ENCODE data around the gene ANKRD55. TPM values are rescaled to one million over a fixed set of nuclear protein-coding genes. Genes with fewer than 3 reads are reported as not detected.
A peak's percentile ranks its signal among the peaks of the same experiment; 100 is the strongest.

ANKRD55 gene
- total RNA-seq, 1 donor from 2014 or later, result not detected

GRCh38 chr5:56142614-56143372 lies 90.3 kb downstream of the ANKRD55 start:
- Mint-ChIP-seq H3K4me1 (no peaks in the 10 kb centered on the region), H3K9me3 (no peaks in the 10 kb centered on the region), H3K36me3 (no peaks in the 10 kb centered on the region), H3K4me3 (no peak overlapping the region), H3K27me3 (ENCODE audit: insufficient read depth, low read depth) (no peaks in the 10 kb centered on the region), H3K27ac (no peak overlapping the region)
- Histone ChIP-seq H3F3A (ENCODE audit: low read depth) (no peaks in the 10 kb centered on the region), H3K9me3 (ENCODE audit: low read depth) (no peaks in the 10 kb centered on the region), H3K9ac (no peak overlapping the region), H3K4me2 (no peak overlapping the region), H3K4me1 (no peaks in the 10 kb centered on the region), H4K20me1 (ENCODE audit: low read depth) (no peaks in the 10 kb centered on the region), H3K36me3 (no peaks in the 10 kb centered on the region), H3K27me3 (no peaks in the 10 kb centered on the region), H3K27ac (no peak overlapping the region), H3K79me2 (ENCODE audit: low read depth) (no peaks in the 10 kb centered on the region), H3K4me3 (no peak overlapping the region), H2AFZ (replicated peaks) (no peak overlapping the region)
- TF ChIP-seq EZH2phosphoT487 (IDR thresholded peaks at IDR 0.05) (no peak), EZH2 (IDR thresholded peaks at IDR 0.05) (no peak)
- DNase-seq (ENCODE audit: low spot score), result no peak

GRCh38 chr5:56142233-56142613 lies 90.9 kb downstream of the ANKRD55 start:
- Mint-ChIP-seq H3K4me1 (no peaks in the 10 kb centered on the region), H3K27me3 (ENCODE audit: insufficient read depth, low read depth) (no peaks in the 10 kb centered on the region), H3K4me3 (no peak overlapping the region), H3K36me3 (no peaks in the 10 kb centered on the region), H3K27ac (no peak overlapping the region), H3K9me3 (no peaks in the 10 kb centered on the region)
- peak; percentile 8 for DNase-seq (ENCODE audit: low spot score)
- Histone ChIP-seq H2AFZ (replicated peaks) (no peak overlapping the region), H3K27ac (no peak overlapping the region), H3F3A (ENCODE audit: low read depth) (no peaks in the 10 kb centered on the region), H3K4me1 (no peaks in the 10 kb centered on the region), H3K27me3 (no peaks in the 10 kb centered on the region), H3K4me3 (no peak overlapping the region), H4K20me1 (ENCODE audit: low read depth) (no peaks in the 10 kb centered on the region), H3K9me3 (ENCODE audit: low read depth) (no peaks in the 10 kb centered on the region), H3K9ac (no peak overlapping the region), H3K36me3 (no peaks in the 10 kb centered on the region), H3K79me2 (ENCODE audit: low read depth) (no peaks in the 10 kb centered on the region), H3K4me2 (no peak overlapping the region)
- TF ChIP-seq CTCF (IDR thresholded peaks at IDR 0.05), result no peak
- no peak for TF ChIP-seq EZH2phosphoT487 (IDR thresholded peaks at IDR 0.05)
- TF ChIP-seq EZH2 (IDR thresholded peaks at IDR 0.05), result no peak

GRCh38 chr5:56140073-56140472 lies 93.1 kb downstream of the ANKRD55 start:
- H3F3A ChIP-seq (ENCODE audit: low read depth), result no peaks in the 10 kb centered on the region
- H3K9ac ChIP-seq, result no peak overlapping the region
- H3K9me3 Mint-ChIP-seq, result no peaks in the 10 kb centered on the region
- H2AFZ ChIP-seq (replicated peaks), result no peak overlapping the region
- H3K27ac ChIP-seq, result no peak overlapping the region
- H3K27me3 ChIP-seq, result no peaks in the 10 kb centered on the region
- H3K4me3 Mint-ChIP-seq, result no peak overlapping the region
- no peaks in the 10 kb centered on the region for H3K79me2 ChIP-seq (ENCODE audit: low read depth)
- no peak for DNase-seq (ENCODE audit: low spot score)
- no peaks in the 10 kb centered on the region for H3K27me3 Mint-ChIP-seq (ENCODE audit: insufficient read depth, low read depth)
- TF ChIP-seq EZH2 (IDR thresholded peaks at IDR 0.05) (no peak), CTCF (IDR thresholded peaks at IDR 0.05) (no peak), EZH2phosphoT487 (IDR thresholded peaks at IDR 0.05) (no peak)
- no peaks in the 10 kb centered on the region for H3K4me1 ChIP-seq
- no peaks in the 10 kb centered on the region for H3K4me1 Mint-ChIP-seq
- no peaks in the 10 kb centered on the region for H4K20me1 ChIP-seq (ENCODE audit: low read depth)
- no peak overlapping the region for H3K27ac Mint-ChIP-seq
- H3K36me3 ChIP-seq, result no peaks in the 10 kb centered on the region
- no peaks in the 10 kb centered on the region for H3K9me3 ChIP-seq (ENCODE audit: low read depth)
- H3K36me3 Mint-ChIP-seq, result no peaks in the 10 kb centered on the region
- no peak overlapping the region for H3K4me2 ChIP-seq
- H3K4me3 ChIP-seq, result no peak overlapping the region

- H3K79me2 ChIP-seq (ENCODE audit: low read depth), result no peaks in the 10 kb centered on the region
- no peak for DNase-seq (ENCODE audit: low spot score)
These were observed 102.5 kb downstream of the ANKRD55 start for GRCh38 chr5:56130664-56131063.

More at GRCh38 chr5:56130664-56131063, 102.5 kb downstream of the ANKRD55 start:
- no peak overlapping the region for H3K4me2 ChIP-seq
- no peak overlapping the region for H3K4me3 Mint-ChIP-seq
- peaks cover 2% of the 10 kb centered on the region for H3K27me3 Mint-ChIP-seq (ENCODE audit: insufficient read depth, low read depth)
- peaks cover 9% of the 10 kb centered on the region for H3K4me1 Mint-ChIP-seq
- no peak overlapping the region for H3K27ac Mint-ChIP-seq
- no peaks in the 10 kb centered on the region for H3K36me3 ChIP-seq
- H3K4me3 ChIP-seq, result no peak overlapping the region
- H3K9me3 ChIP-seq (ENCODE audit: low read depth), result no peaks in the 10 kb centered on the region
- H3K27ac ChIP-seq, result no peak overlapping the region
- no peaks in the 10 kb centered on the region for H3K4me1 ChIP-seq
- no peaks in the 10 kb centered on the region for H4K20me1 ChIP-seq (ENCODE audit: low read depth)
- no peaks in the 10 kb centered on the region for H3F3A ChIP-seq (ENCODE audit: low read depth)
- no peak overlapping the region for H2AFZ ChIP-seq (replicated peaks)
- H3K9me3 Mint-ChIP-seq, result peaks cover 10% of the 10 kb centered on the region
- TF ChIP-seq EZH2 (IDR thresholded peaks at IDR 0.05) (no peak), CTCF (IDR thresholded peaks at IDR 0.05) (no peak), EZH2phosphoT487 (IDR thresholded peaks at IDR 0.05) (no peak)
- no peak overlapping the region for H3K9ac ChIP-seq
- H3K27me3 ChIP-seq, result no peaks in the 10 kb centered on the region
- no peaks in the 10 kb centered on the region for H3K36me3 Mint-ChIP-seq

Data from neural progenitor cell (in vitro differentiated cells).